Lung (tissue), 12 donors: ENCODE results near the gene LZTR1. TPM values are rescaled to one million over a fixed set of nuclear protein-coding genes. Genes with fewer than 3 reads are reported as not detected.

Experiments used
- ATAC-seq: fragments of 200-7000 bp; cut with Tn5 transposase; one replicate; pipeline ENCODE4 v1.9.1; 2020; ENCODE audit warnings: moderate number of reproducible peaks; ENCODE audit not compliant: insufficient read depth, low FRiP score
- DNase-seq, 3 donors: peaks; one replicate each; pipeline ENCODE4 v3.0.0-alpha.2; 2013 to 2017
- H3K27ac ChIP-seq, 2 donors: one replicate each; pipeline ENCODE4 v1.5.1; 2013; ENCODE audit warnings: mild to moderate bottlenecking in 2 of 2, moderate library complexity in 2 of 2, control low read depth in 1 of 2, inconsistent platforms in 1 of 2, low read depth in 1 of 2, low read length in 1 of 2
- H3K27me3 ChIP-seq, 3 donors: one replicate each; pipeline ENCODE4 v1.5.1; 2013; ENCODE audit warnings: low read length in 2 of 3; ENCODE audit not compliant: control insufficient read depth in 3 of 3, insufficient read depth in 3 of 3
- H3K36me3 ChIP-seq, 4 donors: one replicate each; pipeline ENCODE4 v1.5.1; 2013; ENCODE audit warnings: low read length in 4 of 4, mild to moderate bottlenecking in 1 of 4, moderate library complexity in 1 of 4; ENCODE audit not compliant: control insufficient read depth in 4 of 4, insufficient read depth in 4 of 4
- H3K4me1 ChIP-seq, 5 donors: one replicate each; pipeline ENCODE4 v1.5.1; 2013; ENCODE audit warnings: low read length in 5 of 5, mild to moderate bottlenecking in 2 of 5, moderate library complexity in 1 of 5; ENCODE audit not compliant: control insufficient read depth in 5 of 5, insufficient read depth in 5 of 5
- H3K4me3 ChIP-seq: one replicate; pipeline ENCODE4 v1.5.1; 2013; ENCODE audit warnings: mild to moderate bottlenecking, control low read depth, moderate library complexity
- H3K9ac ChIP-seq, 2 donors: one replicate each; pipeline ENCODE4 v1.5.1; 2013; ENCODE audit warnings: low read length in 2 of 2, control low read depth in 1 of 2; ENCODE audit not compliant: insufficient read depth in 1 of 2
- H3K9me3 ChIP-seq, 4 donors: one replicate each; pipeline ENCODE4 v1.5.1; 2013; ENCODE audit warnings: low read length in 3 of 4, mild to moderate bottlenecking in 1 of 4, moderate library complexity in 1 of 4; ENCODE audit not compliant: control insufficient read depth in 4 of 4, insufficient read depth in 3 of 4
- WGBS, 2 donors: extraction: QIAGEN DNeasy Blood & Tissue Kit; methylation state at CpG; one replicate each; pipeline ENCODE4 v1.1.7; 2013; 5-methylcytosine and 5-hydroxymethylcytosine counted together
- polyA plus RNA-seq, 2 donors: library from polyadenylated mRNA; stranded (reverse); fragments of 200-250 nt; gene quantifications; one replicate each; pipeline ENCODE4 v1.2.1, GENCODE V29; 2013
- total RNA-seq, 2 donors: library from RNA; depleted of rRNA in 1 of 2; stranded (reverse); fragments of >200 nt in 1 of 2; gene quantifications; one replicate each; pipeline ENCODE4 v1.2.1, GENCODE V29; 2014 to 2021
- TF ChIP-seq, protein P1 (sequence below): IDR thresholded peaks from 2 replicates; pipeline ENCODE4 v1.5.1; 2012; ENCODE audit warnings: mild to moderate bottlenecking; ENCODE audit errors: control extremely low read depth, extremely low read depth
- donor health status: control.
- donor health status: control.
- donor health status: Bipolar disorder and iron deficiency.
- donor health status: healthy.
- donor health status: DM: yes; HTN: yes; CAD: no.

The LZTR1 gene
- total and polyA plus RNA-seq, 4 donors: 33.8 to 64.9 (median 44.9) TPM

GRCh38 chr22:21015466-21016006 is 33.4 kb downstream of the LZTR1 start:
- Histone ChIP-seq H3K36me3 (no peaks in the 10 kb centered on the region), H3K9ac (peak overlapping the region in 1 of 2 donors; percentile 26), H3K4me3 (no peak overlapping the region), H3K27me3 (no peaks in the 10 kb centered on the region), H3K4me1 (peaks cover 2 to 36% (median 10%) of the 10 kb centered on the region in 5 donors), H3K9me3 (no peaks in the 10 kb centered on the region), H3K27ac (peak overlapping the region in 1 of 2 donors; percentile 62)
- DNase-seq (no peak), ATAC-seq (no peak)
- TF ChIP-seq, protein P1, sequence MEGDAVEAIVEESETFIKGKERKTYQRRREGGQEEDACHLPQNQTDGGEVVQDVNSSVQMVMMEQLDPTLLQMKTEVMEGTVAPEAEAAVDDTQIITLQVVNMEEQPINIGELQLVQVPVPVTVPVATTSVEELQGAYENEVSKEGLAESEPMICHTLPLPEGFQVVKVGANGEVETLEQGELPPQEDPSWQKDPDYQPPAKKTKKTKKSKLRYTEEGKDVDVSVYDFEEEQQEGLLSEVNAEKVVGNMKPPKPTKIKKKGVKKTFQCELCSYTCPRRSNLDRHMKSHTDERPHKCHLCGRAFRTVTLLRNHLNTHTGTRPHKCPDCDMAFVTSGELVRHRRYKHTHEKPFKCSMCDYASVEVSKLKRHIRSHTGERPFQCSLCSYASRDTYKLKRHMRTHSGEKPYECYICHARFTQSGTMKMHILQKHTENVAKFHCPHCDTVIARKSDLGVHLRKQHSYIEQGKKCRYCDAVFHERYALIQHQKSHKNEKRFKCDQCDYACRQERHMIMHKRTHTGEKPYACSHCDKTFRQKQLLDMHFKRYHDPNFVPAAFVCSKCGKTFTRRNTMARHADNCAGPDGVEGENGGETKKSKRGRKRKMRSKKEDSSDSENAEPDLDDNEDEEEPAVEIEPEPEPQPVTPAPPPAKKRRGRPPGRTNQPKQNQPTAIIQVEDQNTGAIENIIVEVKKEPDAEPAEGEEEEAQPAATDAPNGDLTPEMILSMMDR: no peak
- 64 to 79% methylated on average over 10 of the region's 10 CpGs for WGBS, 2 donors

GRCh38 chr22:21016644-21017420 is 34.7 kb downstream of the LZTR1 start:
- H3K4me3 ChIP-seq: no peak overlapping the region
- TF ChIP-seq, protein P1: no peak
- H3K4me1 ChIP-seq: peaks cover 2 to 36% (median 10%) of the 10 kb centered on the region in 5 donors
- H3K9me3 ChIP-seq: no peaks in the 10 kb centered on the region
- ATAC-seq: no peak
- H3K36me3 ChIP-seq: no peaks in the 10 kb centered on the region
- 86 to 92% methylated on average over 13 of the region's 13 CpGs for WGBS, 2 donors
- no peak overlapping the region for H3K27ac ChIP-seq
- no peaks in the 10 kb centered on the region for H3K27me3 ChIP-seq
- no peak for DNase-seq
- no peak overlapping the region for H3K9ac ChIP-seq

DNA sequence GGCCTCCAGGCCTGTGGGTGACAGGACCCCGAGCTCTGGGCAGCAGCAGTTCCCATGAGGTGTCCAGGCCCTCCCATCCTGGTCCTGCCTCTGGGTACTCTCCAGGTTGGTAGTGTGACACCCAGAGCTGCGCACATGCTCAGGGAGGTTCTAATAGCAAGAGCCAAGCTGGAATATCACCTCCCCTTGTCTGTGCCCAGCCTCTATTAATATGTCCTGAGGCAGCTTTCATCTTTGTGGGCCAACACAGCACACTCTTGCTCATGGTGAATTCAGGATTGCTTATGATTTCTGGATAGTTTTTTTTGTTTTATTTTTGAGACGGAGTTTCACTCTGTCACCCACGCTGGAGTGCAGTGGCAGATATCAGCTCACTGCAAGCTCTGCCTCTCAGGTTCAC is 36.2 kb downstream of the LZTR1 start:
- DNase-seq (no peak), ATAC-seq (no peak)
- 94 to 99% methylated on average over 4 of the region's 4 CpGs for WGBS, 2 donors
- H3K4me3 ChIP-seq: no peak overlapping the region
- peaks cover 2 to 30% (median 10%) of the 10 kb centered on the region in 5 donors for H3K4me1 ChIP-seq
- no peaks in the 10 kb centered on the region for H3K9me3 ChIP-seq
- H3K27me3 ChIP-seq: no peaks in the 10 kb centered on the region
- H3K36me3 ChIP-seq: no peaks in the 10 kb centered on the region
- H3K27ac ChIP-seq: no peak overlapping the region
- TF ChIP-seq, protein P1: no peak
- H3K9ac ChIP-seq: no peak overlapping the region
